Thymus (tissue), 11 donors: ENCODE data around the gene ZNF503. TPM values are rescaled to one million over a fixed set of nuclear protein-coding genes. Genes with fewer than 3 reads are reported as not detected.

Source experiments
- DNase-seq, 9 donors: peaks; one replicate each; pipeline ENCODE4 v3.0.0-alpha.2; 2013; ENCODE audit warnings: low spot score in 9 of 9, low read depth in 6 of 9, missing footprints in 1 of 9
- H3K27ac ChIP-seq, 2 donors: one replicate each; pipeline ENCODE4 v1.5.1; 2013; ENCODE audit warnings: control low read depth in 1 of 2, low read depth in 1 of 2, low read length in 1 of 2, mild to moderate bottlenecking in 1 of 2, moderate library complexity in 1 of 2
- H3K27me3 ChIP-seq, 2 donors: one replicate each; pipeline ENCODE4 v1.5.1; 2013; ENCODE audit warnings: low read length in 1 of 2; ENCODE audit not compliant: control insufficient read depth in 2 of 2, insufficient read depth in 1 of 2
- H3K36me3 ChIP-seq, 2 donors: one replicate each; pipeline ENCODE4 v1.5.1; 2013; ENCODE audit warnings: low read length in 1 of 2, mild to moderate bottlenecking in 1 of 2, moderate library complexity in 1 of 2; ENCODE audit not compliant: control insufficient read depth in 2 of 2, insufficient read depth in 2 of 2
- H3K4me1 ChIP-seq, 2 donors: one replicate each; pipeline ENCODE4 v1.5.1; 2013; ENCODE audit warnings: low read length in 2 of 2; ENCODE audit not compliant: control insufficient read depth in 2 of 2, insufficient read depth in 2 of 2
- H3K4me3 ChIP-seq, 2 donors: one replicate each; pipeline ENCODE4 v1.5.1; 2013; ENCODE audit warnings: low read length in 2 of 2, control low read depth in 1 of 2, mild to moderate bottlenecking in 1 of 2
- H3K9me3 ChIP-seq, 2 donors: one replicate each; pipeline ENCODE4 v1.5.1; 2013; ENCODE audit warnings: low read length in 1 of 2, mild to moderate bottlenecking in 1 of 2; ENCODE audit not compliant: control insufficient read depth in 2 of 2, insufficient read depth in 1 of 2
- WGBS: extraction: QIAGEN DNeasy Blood & Tissue Kit; methylation state at CpG from one replicate; pipeline ENCODE4 v1.1.7; 2013; 5-methylcytosine and 5-hydroxymethylcytosine counted together
- polyA plus RNA-seq: library from polyadenylated mRNA; stranded (reverse); fragments of 200-250 nt; gene quantifications from one replicate; pipeline ENCODE4 v1.2.3, GENCODE V29; 2013
- total RNA-seq: library from RNA; stranded (reverse); fragments of 120-200 nt; gene quantifications from one replicate; pipeline ENCODE4 v1.2.4, GENCODE V29; 2013
- donor health status: healthy.

The ZNF503 gene
- total and polyA plus RNA-seq, 2 donors, result 0.38 to 7.7 TPM

DNA sequence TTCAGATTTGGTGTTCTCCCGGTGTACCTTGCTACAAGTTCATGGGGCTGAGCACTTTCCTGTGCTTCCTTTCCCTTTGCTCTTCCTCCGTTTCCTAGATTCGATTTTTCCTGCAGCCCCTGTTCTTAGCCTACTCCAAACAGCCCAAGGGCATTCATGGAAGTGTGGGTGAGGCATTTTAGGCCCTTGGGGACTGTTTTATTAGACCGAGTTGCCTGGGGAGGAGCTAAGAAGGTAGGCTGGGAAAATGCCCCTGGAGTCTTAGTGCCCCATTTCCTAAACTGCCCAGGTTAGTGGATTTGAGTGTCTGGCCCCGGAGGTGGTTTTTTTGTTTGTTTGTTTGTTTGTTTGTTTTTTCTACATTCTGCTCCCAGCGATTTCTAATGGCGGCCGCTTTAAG is 31.7 kb upstream of the ZNF503 start:
- DNase-seq, result no peak
- H3K9me3 ChIP-seq, result no peaks in the 10 kb centered on the region
- WGBS, result 94% methylated on average over 8 of the region's 8 CpGs

DNA sequence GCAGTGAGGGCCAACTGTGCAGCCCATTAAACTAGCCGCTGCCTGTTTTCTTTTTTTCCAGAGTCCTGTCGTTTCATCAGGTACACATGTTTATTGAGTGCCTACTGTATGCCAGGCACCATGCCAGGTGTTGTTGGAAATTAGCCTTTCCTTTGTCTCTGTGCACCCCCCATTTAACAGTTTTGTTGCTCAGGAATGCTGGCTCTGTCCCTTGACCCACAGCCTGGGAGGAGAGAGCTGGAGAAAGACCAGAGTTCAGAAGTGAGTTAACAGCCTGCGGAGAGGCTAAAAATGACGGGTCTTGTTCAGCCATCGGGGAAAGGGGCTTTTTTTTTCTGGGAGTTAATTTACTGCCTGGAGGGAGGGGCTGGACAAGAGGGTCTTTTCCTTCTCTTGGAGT is 31.2 kb upstream of the ZNF503 start:
- WGBS, result 94% methylated on average over 5 of the region's 5 CpGs
- no peaks in the 10 kb centered on the region for H3K36me3 ChIP-seq
- no peak overlapping the region for H3K27ac ChIP-seq
- no peak overlapping the region for H3K4me3 ChIP-seq
- H3K4me1 ChIP-seq, result peaks cover 0 to 14% of the 10 kb centered on the region in 2 donors
- peaks cover 36 to 45% of the 10 kb centered on the region in 2 donors for H3K27me3 ChIP-seq
- H3K9me3 ChIP-seq, result no peaks in the 10 kb centered on the region
- DNase-seq, result no peak

More for the DNA sequence above, 31.7 kb upstream of the ZNF503 start:
- Histone ChIP-seq H3K27ac (no peak overlapping the region), H3K27me3 (peaks cover 36 to 44% of the 10 kb centered on the region in 2 donors), H3K4me3 (no peak overlapping the region), H3K4me1 (peaks cover 0 to 14% of the 10 kb centered on the region in 2 donors), H3K36me3 (no peaks in the 10 kb centered on the region)

DNA sequence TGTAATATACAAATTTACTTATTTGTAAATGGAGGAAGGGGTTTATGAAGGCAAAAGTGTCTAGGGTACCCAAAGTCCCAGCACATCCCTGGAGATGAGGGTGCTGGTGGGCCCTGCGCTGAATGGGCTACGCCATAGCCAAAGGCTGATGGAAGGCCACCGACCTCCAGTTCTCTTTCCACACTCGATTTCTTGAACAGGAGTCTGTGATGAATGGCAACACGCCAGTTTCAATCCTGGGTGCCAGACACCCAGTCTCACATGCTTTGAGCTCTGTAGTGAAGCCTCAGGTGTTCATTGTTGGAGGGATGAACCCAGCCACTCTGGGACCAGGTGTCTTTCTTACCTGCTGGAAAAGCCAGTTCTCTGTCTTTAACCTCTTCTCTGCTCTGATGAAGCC is 30.6 kb upstream of the ZNF503 start:
- H3K27me3 ChIP-seq, result peaks cover 36 to 45% of the 10 kb centered on the region in 2 donors
- H3K27ac ChIP-seq, result no peak overlapping the region
- no peaks in the 10 kb centered on the region for H3K36me3 ChIP-seq
- no peak for DNase-seq
- no peak overlapping the region for H3K4me3 ChIP-seq
- 91% methylated on average over 5 of the region's 5 CpGs for WGBS
- peaks cover 0 to 14% of the 10 kb centered on the region in 2 donors for H3K4me1 ChIP-seq
- no peaks in the 10 kb centered on the region for H3K9me3 ChIP-seq

DNA sequence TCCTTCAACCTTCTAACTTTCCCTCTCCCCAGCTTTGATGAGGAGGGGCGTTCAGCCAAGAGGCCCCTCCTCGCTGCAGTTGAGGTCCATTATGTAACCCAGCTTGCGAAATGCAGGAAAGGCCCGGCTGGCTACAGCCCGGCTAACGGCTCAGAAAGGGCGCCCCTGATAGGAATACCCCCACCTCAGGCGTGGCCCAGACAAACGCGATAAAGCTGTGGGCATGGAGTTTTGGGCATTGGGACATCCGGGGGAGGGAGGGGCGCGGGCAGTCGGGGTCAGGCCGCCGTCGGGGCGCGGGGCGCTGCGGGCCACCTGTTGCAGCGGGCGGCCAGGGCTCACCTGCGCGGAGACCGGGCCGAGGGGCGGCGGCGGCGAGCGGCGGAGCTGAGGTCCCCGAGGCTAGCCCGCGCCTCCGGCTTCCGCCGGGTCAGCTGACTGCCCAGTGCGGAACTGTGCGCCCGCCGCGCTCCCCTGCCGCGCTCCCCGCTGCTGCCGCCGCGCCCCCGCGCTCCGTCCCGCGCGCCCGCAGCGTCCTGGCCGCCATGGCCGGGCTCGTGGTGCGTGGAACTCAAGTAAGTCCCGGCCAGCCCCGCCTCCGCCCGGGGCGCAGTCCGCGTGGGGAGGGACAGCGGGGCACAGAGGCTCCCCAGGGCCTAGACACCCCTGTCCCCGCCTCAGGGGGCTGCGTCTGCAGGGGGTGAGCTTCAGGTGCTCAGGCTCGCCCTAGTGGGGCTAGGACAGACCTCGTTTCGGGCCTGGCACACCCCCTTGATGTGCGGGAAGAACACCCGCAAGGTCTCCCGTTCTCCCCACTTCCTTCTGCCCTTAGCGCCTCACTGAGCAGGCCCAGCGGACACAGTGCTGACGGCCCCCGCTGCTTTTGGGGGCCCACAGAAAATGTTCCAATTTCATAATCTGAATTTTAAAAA is 29.9 kb upstream of the ZNF503 start, which contains the start of gene LRMDA:
LRMDA (plus strand) TSS at position 445 of the 932 bp plus-strand sequence.
- no peaks in the 10 kb centered on the region for H3K36me3 ChIP-seq
- no peaks in the 10 kb centered on the region for H3K9me3 ChIP-seq
- WGBS, result 5% methylated on average over 82 of the region's 82 CpGs
- H3K27ac ChIP-seq, result peak within 1 kb of the TSS in 1 of 2 donors; percentile 62
- H3K4me1 ChIP-seq, result peaks cover 0 to 14% of the 10 kb centered on the region in 2 donors
- DNase-seq, result no peak
- peaks cover 36 to 45% of the 10 kb centered on the region in 2 donors for H3K27me3 ChIP-seq
- peak within 1 kb of the TSS in 1 of 2 donors; percentile 34 for H3K4me3 ChIP-seq

DNA sequence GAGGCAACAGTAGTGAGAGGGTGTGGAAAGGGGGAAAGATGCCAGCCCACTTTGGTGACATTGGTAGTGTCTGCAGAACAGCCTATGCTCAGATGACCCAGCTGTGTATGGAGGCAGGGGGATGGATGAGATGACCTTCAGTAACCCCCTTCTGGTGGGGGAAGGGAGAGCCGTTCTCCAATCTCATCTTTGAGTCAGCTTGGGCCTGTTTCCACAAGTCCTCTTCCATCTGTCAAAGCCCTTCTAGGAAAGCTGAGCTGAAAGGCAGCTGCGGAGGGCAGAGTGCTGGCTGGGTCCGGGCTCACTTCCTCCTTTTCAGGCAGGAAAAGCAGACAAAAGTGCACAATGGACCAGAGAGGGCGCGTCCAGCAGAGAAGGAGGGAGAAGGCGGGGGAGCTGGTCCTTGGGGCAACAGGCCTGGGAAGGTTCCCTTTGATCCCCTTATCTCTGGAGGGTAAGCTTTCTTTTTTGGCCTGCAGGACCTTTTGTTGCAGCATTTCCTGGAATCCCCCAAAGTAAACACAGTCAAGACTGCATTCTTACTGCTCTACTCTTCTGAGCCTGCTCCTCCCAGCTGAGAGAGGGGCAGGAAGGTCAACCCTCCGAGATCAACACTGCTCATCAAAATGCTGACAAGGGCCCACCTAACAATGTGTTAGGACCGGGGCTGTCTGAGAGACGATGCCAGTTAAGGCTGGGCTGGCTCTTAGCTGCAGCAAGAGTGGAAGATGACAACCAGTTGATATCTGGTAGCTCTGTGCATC is 28.6 kb upstream of the ZNF503 start:
- Histone ChIP-seq H3K27ac (peak overlapping the region in 1 of 2 donors; percentile 53), H3K27me3 (peaks cover 36 to 45% of the 10 kb centered on the region in 2 donors), H3K9me3 (no peaks in the 10 kb centered on the region), H3K4me1 (peaks cover 0 to 14% of the 10 kb centered on the region in 2 donors), H3K4me3 (no peak overlapping the region), H3K36me3 (no peaks in the 10 kb centered on the region)
- DNase-seq, result no peak
- 36% methylated on average over 9 of the region's 9 CpGs for WGBS

DNA sequence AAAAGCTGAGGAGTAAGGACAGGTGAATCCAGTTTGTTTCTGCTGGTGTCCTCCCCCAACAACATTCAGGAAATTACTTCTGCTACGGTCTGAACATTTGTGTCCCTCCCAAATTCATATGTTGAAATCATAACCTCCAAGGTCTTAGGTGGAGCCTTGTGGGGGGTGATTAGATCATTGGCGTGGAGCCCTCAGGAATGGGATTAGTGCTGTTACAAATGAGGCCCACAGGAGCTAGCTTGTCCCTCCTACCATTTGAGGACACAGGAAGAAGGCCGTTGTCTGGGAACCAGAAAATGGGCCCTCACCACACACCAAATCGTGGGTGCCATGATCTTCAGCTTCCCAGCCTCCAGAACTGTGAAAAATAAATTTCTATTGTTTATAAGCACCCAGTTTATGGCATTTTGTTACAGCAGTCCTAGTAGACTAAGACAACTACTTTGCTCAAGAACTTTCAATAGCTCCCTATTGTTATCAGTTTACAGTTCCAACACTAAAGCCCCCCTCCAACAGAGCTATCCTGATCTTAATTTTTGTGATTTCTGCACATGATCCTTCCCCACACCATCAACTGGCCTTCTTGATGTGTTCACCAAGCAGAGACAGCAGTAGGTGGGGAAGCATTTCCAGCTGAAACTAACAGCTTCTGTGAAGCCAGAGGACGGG is 27.7 kb upstream of the ZNF503 start:
- no peak for DNase-seq
- Histone ChIP-seq H3K36me3 (no peaks in the 10 kb centered on the region), H3K4me1 (peaks cover 0 to 14% of the 10 kb centered on the region in 2 donors), H3K27me3 (peaks cover 36 to 45% of the 10 kb centered on the region in 2 donors), H3K9me3 (no peaks in the 10 kb centered on the region), H3K4me3 (no peak overlapping the region), H3K27ac (no peak overlapping the region)
- WGBS, result 93% methylated on average over 5 of the region's 5 CpGs

DNA sequence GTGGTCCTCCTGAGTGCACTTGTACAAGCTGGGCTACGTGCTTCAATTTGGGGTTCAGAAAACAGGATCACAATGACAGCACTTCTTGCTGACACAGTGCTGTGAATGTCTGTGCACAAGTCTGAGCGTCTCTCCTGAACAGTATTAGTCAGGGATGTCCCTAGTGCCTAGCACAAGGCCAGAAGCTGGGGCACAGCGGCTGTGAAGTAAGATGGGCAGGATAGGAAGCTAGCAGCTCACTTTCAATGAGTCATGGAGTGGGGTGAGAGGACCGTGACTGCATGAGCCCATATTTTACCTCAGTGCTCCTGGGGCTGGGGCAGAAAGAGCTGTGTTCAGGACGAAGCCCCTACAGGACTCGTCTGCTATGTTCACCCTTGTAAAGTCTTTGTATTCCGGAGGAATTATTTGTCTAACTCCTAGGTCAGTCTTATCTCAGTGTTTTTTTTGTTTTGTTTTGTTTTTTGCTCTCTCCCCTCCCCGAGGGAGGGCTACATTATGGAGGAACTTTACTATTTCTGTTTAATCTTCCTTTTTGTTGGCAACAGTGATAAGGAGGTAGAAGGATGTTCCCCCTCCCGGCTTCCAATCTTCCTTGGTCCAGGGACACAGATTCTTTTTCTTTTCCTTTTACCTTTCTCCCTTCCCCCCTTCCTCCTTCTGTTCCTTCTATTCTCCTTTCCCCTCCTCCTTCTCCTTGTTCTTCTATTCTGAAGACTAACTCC is 27.0 kb upstream of the ZNF503 start:
- Histone ChIP-seq H3K27me3 (peaks cover 36 to 43% of the 10 kb centered on the region in 2 donors), H3K9me3 (no peaks in the 10 kb centered on the region), H3K36me3 (no peaks in the 10 kb centered on the region), H3K27ac (no peak overlapping the region), H3K4me1 (peaks cover 0 to 14% of the 10 kb centered on the region in 2 donors), H3K4me3 (no peak overlapping the region)
- 93% methylated on average over 9 of the region's 9 CpGs for WGBS
- no peak for DNase-seq

DNA sequence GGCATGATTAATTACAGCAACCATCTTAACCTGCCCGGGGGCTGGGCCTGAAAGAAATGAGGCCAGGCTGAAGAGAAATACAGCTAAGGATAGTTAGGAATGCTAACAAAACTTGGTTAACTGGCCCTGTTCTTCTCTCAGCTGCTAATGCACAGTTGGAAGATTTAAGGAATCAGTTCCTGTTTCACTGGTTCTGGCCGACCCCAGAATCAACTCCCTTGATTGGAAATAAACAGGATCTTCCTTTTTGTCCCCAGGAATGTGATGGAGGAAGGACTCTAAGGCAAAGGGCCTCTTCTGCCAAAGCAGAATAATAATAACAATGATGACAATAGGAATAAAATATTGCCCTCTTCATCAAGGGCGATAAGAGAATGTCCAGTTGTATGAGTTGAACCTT is 26.4 kb upstream of the ZNF503 start:
- 90% methylated on average over 3 of the region's 3 CpGs for WGBS
- no peak overlapping the region for H3K4me3 ChIP-seq
- no peaks in the 10 kb centered on the region for H3K36me3 ChIP-seq
- DNase-seq, result no peak
- no peak overlapping the region for H3K27ac ChIP-seq
- peaks cover 34 to 38% of the 10 kb centered on the region in 2 donors for H3K27me3 ChIP-seq
- no peaks in the 10 kb centered on the region for H3K9me3 ChIP-seq
- peaks cover 0 to 14% of the 10 kb centered on the region in 2 donors for H3K4me1 ChIP-seq
